Fibroblast of skin of abdomen (primary cell): ENCODE measurements around the gene LDHD. TPM values are rescaled to one million over a fixed set of nuclear protein-coding genes. Genes with fewer than 3 reads are reported as not detected.
"Not testable (repeated sequence)": the region's sequence is repeated elsewhere in the genome, so short reads cannot be mapped to it uniquely, and the experiment has no call there.

Experiments used
- DNase-seq: peaks from one replicate; pipeline ENCODE4 v3.0.0-alpha.2; 2013
- polyA plus RNA-seq, 2 experiments: library from polyadenylated mRNA; unstranded; fragments of 120-200 nt; gene quantifications; one replicate each; pipeline ENCODE4 v1.2.1, GENCODE V29; 2013; ENCODE audit not compliant: insufficient read length in 2 of 2

LDHD gene
- 0.58 TPM for polyA plus RNA-seq (2013, experiment 1 of 2; ENCODE audit: insufficient read length)
- polyA plus RNA-seq (2013, experiment 2 of 2; ENCODE audit: insufficient read length) = 0.67 TPM

- DNase-seq = no peak
Measured at GRCh38 chr16:75116081-75116910, at the start of gene LDHD. Gene LDHD (minus strand): TSS chr16:75116780. CDS start chr16:75116720, 60 bp downstream.

GRCh38 chr16:75160386-75160785 is 43.8 kb upstream of the LDHD start:
- DNase-seq = no peak

- no peak for DNase-seq
Measured at GRCh38 chr16:75152635-75153034, 36.1 kb upstream of the LDHD start.

- no peak for DNase-seq
Measured at GRCh38 chr16:75151798-75152197, 35.2 kb upstream of the LDHD start.

GRCh38 chr16:75148311-75149195 is 32.0 kb upstream of the LDHD start, which contains the start of gene ZFP1:
Gene ZFP1 (plus strand): TSS chr16:75148524. CDS start chr16:75152952, 4,428 bp downstream.
- DNase-seq = peak; percentile 93

- DNase-seq = no peak
Measured at GRCh38 chr16:75147968-75148310, 31.4 kb upstream of the LDHD start.

- no peak for DNase-seq
Measured at GRCh38 chr16:75143941-75144340, 27.4 kb upstream of the LDHD start.

GRCh38 chr16:75139498-75139897 is 22.9 kb upstream of the LDHD start:
- no peak for DNase-seq

- DNase-seq = peak; percentile 47
Measured at GRCh38 chr16:75138636-75139035, 22.1 kb upstream of the LDHD start.

- DNase-seq = no peak
Measured at GRCh38 chr16:75138233-75138632, 21.7 kb upstream of the LDHD start.

- DNase-seq = no peak
Measured at GRCh38 chr16:75131081-75131480, 14.5 kb upstream of the LDHD start.

- no peak for DNase-seq
Measured at GRCh38 chr16:75130150-75130771, 13.7 kb upstream of the LDHD start.

GRCh38 chr16:75129421-75130149 is 13.0 kb upstream of the LDHD start:
- not testable (repeated sequence) for DNase-seq

GRCh38 chr16:75127713-75128415 is 11.3 kb upstream of the LDHD start:
- no peak for DNase-seq

- no peak for DNase-seq
Measured at GRCh38 chr16:75122609-75123008, 6.0 kb upstream of the LDHD start.

- no peak for DNase-seq
Measured at GRCh38 chr16:75121949-75122568, 5.5 kb upstream of the LDHD start.

GRCh38 chr16:75120253-75120652 is 3.7 kb upstream of the LDHD start:
- DNase-seq = no peak

- no peak for DNase-seq
Measured at GRCh38 chr16:75118943-75119539, 2.5 kb upstream of the LDHD start.

- no peak for DNase-seq
Measured at GRCh38 chr16:75116911-75117245, 298 bp upstream of the LDHD start.

- DNase-seq = no peak
Measured at GRCh38 chr16:75114946-75115825, 1.4 kb downstream of the LDHD start.
